Stomach (tissue), 4 donors: ENCODE results near the gene FAM3D.

Experiments
- EP300 ChIP-seq: sonication (generic); formaldehyde crosslinking; IDR thresholded peaks from one replicate; pipeline ENCODE4 v1.6.1; 2017; ENCODE audit warnings: antibody characterized with exemption
- POLR2A ChIP-seq, 4 donors: fragments of 450-650 bp; IDR thresholded peaks; one replicate each; pipeline ENCODE4 v1.6.1; 2016; ENCODE audit warnings: antibody characterized with exemption in 4 of 4, control low read depth in 2 of 4, mild to moderate bottlenecking in 1 of 4, moderate library complexity in 1 of 4
- TF ChIP-seq, protein P1 (sequence below), 7 experiments: fragments of 450-650 bp in 4 of 7; fragments of 200-600 bp in 3 of 7; sonication (generic) in 3 of 7; IDR thresholded peaks; one replicate each; pipeline ENCODE4 v1.5.1; 2016 to 2019; ENCODE audit warnings: antibody characterized with exemption in 7 of 7, control low read depth in 2 of 7, mild to moderate bottlenecking in 1 of 7

DNA sequence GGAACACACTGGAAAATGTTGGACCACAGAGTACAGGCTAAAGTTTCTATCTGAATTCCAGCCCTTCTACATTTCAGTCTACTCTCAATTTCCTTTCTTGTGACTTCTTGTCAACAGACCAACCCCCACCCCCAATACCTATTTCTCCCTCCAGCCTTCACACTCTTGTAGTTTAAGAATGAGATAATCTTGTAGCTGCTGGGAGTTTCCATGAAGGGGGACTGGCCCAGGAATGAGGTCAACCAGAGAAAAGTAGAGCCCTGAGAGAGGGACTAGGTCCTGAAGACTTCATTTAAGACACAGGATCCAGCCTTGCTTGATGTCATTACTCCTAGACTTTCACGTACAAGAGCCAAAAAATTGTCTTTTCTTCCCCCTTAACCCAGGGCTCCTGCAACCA lies 59.9 kb downstream of the FAM3D start:
- TF ChIP-seq EP300 (no peak), POLR2A (IDR thresholded peaks at IDR 0.05) (no peak)
- TF ChIP-seq, protein P1, sequence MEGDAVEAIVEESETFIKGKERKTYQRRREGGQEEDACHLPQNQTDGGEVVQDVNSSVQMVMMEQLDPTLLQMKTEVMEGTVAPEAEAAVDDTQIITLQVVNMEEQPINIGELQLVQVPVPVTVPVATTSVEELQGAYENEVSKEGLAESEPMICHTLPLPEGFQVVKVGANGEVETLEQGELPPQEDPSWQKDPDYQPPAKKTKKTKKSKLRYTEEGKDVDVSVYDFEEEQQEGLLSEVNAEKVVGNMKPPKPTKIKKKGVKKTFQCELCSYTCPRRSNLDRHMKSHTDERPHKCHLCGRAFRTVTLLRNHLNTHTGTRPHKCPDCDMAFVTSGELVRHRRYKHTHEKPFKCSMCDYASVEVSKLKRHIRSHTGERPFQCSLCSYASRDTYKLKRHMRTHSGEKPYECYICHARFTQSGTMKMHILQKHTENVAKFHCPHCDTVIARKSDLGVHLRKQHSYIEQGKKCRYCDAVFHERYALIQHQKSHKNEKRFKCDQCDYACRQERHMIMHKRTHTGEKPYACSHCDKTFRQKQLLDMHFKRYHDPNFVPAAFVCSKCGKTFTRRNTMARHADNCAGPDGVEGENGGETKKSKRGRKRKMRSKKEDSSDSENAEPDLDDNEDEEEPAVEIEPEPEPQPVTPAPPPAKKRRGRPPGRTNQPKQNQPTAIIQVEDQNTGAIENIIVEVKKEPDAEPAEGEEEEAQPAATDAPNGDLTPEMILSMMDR (IDR thresholded peaks at IDR 0.05) = no peak
